ES-I3 (cell line): ENCODE results near the gene TSSK6.
A peak's percentile ranks its signal among the peaks of the same experiment; 100 is the strongest.

ENCODE experiments used
- H3K36me3 ChIP-seq: 2 replicates; pipeline ENCODE4 v1.6.1; 2013; ENCODE audit warnings: mild to moderate bottlenecking, low read length, control low read depth, moderate library complexity; ENCODE audit not compliant: insufficient read depth
- H3K4me1 ChIP-seq: 2 replicates; pipeline ENCODE4 v1.6.1; 2013; ENCODE audit warnings: mild to moderate bottlenecking, control low read depth, low read length; ENCODE audit not compliant: insufficient read depth
- H3K9ac ChIP-seq: 2 replicates; pipeline ENCODE4 v1.6.1; 2013; ENCODE audit warnings: low read depth, mild to moderate bottlenecking, low read length, moderate library complexity
- H3K9me3 ChIP-seq: 2 replicates; pipeline ENCODE4 v1.6.1; 2013; ENCODE audit warnings: mild to moderate bottlenecking, low read length, moderate library complexity; ENCODE audit not compliant: control insufficient read depth, insufficient read depth

TSSK6 gene

DNA sequence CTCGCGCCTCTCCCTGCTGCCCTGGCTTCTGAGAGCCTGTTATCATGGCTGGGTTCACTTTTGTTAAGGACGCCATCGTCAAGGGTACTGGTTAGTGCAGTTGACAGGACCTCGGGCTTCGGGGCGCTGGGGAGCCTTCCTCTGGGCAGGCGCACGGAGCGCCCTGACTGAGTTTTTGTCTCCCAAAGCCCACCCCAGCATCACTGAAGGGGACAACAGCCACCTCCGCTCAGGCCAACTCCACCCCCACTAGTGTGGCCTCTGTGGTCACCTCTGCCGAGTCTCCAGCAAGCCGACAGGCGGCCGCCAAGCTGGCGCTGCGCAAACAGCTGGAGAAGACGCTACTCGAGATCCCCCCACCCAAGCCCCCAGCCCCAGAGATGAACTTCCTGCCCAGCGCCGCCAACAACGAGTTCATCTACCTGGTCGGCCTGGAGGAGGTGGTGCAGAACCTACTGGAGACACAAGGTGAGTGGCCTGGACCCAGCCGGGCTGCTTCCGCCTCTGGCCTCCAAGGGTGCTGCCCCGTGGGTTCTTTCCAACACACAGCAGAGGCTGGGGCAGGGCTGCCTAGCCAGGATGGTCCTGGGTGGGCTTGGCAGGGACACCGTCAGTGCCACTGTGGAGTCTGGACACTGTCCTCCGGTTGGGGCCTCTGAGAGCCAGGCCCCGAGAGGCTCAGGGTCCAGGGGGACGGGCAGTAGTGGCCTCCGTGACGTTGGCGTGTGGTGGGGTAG lies 16.9 kb downstream of the TSSK6 start:
- no peaks in the 10 kb centered on the region for H3K9me3 ChIP-seq
- H3K9ac ChIP-seq = no peak overlapping the region
- peaks cover 7% of the 10 kb centered on the region for H3K36me3 ChIP-seq
- H3K4me1 ChIP-seq = no peaks in the 10 kb centered on the region

DNA sequence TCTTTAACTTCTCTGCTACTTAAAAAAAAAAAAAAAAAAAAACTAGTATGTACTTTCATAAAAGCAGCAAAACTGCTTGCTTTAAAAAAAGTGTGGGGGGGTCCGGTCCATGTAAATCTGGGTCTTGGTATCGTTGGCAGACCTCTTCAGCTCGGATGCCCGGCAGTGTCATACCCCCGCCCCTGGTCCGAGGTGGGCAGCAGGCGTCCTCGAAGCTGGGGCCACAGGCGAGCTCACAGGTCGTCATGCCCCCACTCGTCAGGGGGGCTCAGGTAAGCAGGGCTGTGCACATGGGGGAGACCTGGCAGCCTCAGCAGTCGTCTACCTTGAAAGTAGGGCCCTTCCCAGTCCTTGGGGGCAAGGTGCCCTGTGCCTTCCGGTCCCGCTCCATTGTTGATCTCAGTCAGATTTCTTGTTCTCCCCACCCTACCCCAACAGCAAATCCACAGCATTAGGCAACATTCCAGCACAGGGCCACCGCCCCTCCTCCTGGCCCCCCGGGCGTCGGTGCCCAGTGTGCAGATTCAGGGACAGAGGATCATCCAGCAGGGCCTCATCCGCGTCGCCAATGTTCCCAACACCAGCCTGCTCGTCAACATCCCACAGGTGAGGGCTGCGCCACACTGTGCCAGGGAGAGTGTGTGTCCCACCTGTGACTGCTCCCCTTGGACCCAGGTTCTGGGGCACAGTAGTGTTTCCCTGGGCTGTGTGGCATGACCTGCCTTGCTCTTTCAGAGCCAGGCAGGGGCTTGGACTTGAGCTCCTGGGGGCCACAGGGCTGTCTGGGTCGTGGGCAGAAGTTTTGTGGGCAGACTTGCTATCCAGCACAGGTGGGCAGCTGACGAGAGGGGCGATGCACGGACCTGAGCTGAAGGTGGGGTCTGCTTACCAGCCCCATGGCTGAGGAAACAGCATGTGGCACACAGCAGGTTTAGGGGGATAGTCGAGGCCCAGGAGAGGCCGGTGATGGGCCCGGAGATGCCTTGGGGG lies 19.4 kb downstream of the TSSK6 start:
- H3K36me3 ChIP-seq = peaks cover 2% of the 10 kb centered on the region
- no peaks in the 10 kb centered on the region for H3K4me1 ChIP-seq
- H3K9me3 ChIP-seq = no peaks in the 10 kb centered on the region
- no peak overlapping the region for H3K9ac ChIP-seq

DNA sequence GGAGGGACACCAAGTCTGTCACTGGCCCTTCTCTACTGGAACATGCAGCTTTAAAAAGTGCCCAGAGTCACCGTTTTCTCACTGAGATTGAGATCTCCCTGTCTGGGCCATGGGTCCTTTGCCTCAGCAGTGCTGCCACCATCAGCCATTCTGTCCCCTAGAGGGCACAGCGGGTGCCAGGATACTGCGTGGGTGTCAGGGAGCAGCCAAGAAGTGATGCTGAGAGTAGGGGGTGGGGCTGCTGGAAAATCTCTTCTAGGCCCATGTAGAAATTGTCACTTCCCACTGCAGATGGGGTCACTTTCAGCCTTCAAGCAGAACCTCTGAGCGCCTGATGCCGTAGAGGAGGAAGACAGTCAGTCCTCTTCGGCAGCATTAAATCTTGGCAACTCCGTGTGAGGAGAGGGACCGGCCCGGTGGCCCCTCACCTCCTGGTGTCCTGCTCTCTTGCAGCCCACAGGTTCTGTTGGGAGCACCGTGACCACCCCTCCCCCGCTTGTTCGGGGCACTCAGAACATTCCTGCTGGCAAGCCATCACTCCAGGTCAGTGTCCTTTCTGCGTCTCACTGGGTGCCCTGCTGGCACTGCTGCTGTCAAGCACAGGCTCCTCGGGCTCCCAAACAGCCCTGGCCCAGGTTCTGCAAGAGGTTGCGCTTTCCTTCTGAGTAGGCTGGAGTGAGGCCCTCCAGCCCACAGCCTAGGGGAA lies 21.4 kb downstream of the TSSK6 start:
- H3K9ac ChIP-seq = no peak overlapping the region
- H3K9me3 ChIP-seq = no peaks in the 10 kb centered on the region
- peaks cover 11% of the 10 kb centered on the region for H3K4me1 ChIP-seq
- peaks cover 2% of the 10 kb centered on the region for H3K36me3 ChIP-seq

DNA sequence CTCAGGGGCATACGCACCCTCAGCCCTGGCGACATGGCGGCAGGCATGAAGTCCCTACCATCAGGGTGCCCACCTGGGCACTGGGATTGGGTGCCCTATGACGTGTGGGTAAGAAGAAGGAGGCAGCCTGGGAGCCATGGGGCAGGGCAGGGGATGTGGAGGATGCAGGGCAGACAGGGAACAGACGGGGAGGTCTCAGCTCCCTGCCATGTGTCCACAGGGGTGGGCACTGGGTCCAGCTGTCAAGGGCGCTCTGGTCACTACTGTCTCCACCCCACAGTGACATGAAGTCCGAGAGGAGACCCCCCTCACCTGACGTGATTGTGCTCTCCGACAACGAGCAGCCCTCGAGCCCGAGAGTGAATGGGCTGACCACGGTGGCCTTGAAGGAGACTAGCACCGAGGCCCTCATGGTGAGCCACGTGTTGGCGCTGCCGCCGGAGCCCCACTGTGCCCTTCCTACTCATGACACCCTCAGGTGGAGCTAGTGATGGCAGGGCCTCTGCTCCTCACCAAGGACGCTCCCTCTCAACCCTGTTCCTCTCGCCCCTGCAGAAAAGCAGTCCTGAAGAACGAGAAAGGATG lies 23.2 kb downstream of the TSSK6 start:
- Histone ChIP-seq H3K9me3 (no peaks in the 10 kb centered on the region), H3K9ac (no peak overlapping the region), H3K36me3 (peaks cover 2% of the 10 kb centered on the region), H3K4me1 (peaks cover 25% of the 10 kb centered on the region)

DNA sequence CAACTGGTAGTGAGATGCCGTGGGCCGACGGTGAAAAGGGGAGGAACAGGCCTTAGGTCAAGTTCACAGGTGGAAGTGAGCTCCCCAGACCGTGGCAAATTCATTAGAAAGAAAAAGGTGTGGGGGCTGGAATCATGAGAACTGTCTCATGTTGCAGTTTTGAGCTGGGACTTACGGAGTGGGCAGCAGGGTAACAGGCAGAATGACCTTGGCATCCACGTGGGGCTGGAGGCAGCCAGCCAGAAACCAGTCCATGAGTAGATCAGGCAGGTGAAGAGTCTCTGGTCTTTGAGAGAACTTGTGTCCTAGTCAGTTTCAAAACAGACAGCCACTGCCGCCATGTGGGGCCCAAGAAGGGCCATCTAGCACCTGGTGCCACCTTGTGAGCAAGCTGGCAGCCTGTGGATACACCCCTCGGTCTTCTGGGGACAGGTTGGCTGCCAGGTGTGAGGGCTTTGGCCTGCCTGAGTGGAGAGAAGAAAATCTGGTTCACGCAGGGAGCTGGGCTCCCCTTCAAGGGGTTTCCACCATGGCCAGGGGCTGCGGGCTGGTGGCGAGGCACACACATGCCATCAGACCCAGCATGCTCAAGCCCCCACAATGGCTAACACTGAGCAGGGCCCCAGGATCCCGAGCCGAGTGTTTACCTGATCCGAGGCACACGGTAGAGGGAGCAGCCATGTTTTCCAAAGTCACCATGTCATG lies 23.9 kb downstream of the TSSK6 start:
- H3K4me1 ChIP-seq = peaks cover 25% of the 10 kb centered on the region
- peaks cover 2% of the 10 kb centered on the region; the same call in 1 of the 2 replicates for H3K36me3 ChIP-seq
- H3K9ac ChIP-seq = no peak overlapping the region
- no peaks in the 10 kb centered on the region for H3K9me3 ChIP-seq

DNA sequence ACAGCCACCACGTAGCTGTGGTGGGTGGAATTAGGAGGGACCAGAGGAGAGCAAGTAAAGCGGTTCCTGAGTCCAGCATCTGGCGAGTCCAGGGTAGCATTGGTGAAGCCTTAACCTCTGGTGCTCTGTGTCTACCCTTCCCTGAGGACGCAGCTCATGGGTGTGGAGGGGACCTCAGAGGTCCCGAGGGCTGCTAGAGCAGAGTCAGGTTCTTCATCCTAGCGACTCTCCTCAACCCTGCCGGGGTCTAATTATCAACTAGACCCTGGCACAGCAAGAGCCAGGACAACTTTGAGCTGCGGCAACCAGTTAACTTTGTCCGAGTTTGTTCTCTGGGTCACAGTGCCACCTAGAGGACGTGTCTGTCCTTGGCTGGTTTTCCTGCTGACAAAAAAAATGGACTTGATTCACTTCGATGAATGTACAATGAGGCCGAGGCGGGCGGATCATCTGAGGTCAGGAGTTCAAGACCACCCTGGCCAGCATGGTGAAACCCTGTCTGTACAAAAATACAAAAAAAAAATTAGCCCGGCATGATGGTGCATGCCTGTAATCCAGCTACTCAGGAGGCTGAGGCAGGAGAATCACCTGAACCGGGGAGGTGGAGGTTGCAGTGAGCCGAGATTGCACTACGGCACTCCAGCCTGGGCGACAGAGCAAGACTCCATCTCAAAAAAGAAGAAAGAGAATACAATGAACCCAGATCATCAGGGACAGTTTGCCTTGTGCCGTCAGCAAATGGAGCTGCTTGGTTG lies 25.0 kb downstream of the TSSK6 start:
- H3K4me1 ChIP-seq = peaks cover 32% of the 10 kb centered on the region
- H3K9me3 ChIP-seq = no peaks in the 10 kb centered on the region
- H3K9ac ChIP-seq = no peak overlapping the region
- peaks cover 2% of the 10 kb centered on the region; the same call in 1 of the 2 replicates for H3K36me3 ChIP-seq

DNA sequence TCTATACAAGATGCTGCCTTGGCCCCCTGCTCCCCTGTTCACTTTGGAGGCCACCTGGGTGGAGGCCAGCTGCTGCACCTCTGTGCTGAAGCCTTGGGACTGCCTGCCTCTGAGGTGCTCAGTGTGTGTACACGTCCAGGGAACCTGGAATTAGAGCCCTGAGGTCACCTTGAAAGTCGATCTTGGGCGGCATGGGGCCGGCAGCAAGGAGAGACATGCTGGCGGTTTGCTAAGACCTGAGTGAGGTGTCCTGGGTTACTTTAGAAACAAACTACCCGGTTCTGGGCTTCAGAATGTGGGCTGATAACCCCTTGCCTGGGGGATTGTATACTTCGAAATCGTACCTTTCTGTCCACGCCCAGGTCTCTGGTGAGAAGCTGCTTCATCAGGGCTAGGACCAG lies 25.5 kb downstream of the TSSK6 start:
- no peaks in the 10 kb centered on the region for H3K9me3 ChIP-seq
- H3K9ac ChIP-seq = no peak overlapping the region
- H3K4me1 ChIP-seq = peaks cover 37% of the 10 kb centered on the region
- H3K36me3 ChIP-seq = peaks cover 2% of the 10 kb centered on the region; the same call in 1 of the 2 replicates

DNA sequence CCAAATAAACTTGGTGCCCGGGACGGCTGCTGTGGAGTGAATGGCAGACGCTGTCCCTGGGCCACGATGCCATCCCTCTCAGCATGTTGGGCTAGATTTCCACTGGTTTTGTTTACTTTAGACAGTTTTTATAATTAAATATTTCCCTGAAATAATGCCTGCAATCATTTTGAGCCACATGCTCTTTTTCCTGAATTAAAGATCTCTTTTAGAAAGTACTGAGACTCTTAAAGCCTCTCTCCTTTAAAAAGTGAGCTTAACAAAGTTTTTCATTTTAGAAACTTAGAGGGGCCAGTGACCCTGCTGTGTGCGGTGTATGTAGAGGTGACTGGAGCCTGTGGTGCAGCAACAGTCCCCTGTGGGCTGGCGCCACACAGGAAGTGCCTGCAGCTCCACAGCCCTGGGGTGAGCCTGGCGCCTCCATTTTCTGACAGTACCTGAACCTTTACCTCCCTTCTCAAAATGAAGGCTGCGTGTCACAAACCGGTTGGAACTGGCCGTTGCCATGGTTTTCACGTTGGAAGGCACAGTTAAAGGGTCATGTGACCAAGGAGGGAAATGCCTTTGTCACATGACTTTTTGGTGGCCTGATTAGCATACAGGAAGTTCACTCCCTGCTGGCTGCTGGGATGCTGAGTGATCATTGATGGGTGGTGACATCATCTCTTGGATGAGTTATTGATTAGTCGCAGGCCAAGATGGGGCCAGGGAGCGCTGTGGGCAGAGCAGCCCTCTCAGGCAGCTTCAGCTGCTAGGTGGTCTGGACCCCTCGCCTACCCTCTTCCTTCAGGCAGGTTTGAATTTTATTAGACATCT lies 26.3 kb downstream of the TSSK6 start:
- H3K4me1 ChIP-seq = peaks cover 39% of the 10 kb centered on the region
- H3K36me3 ChIP-seq = peaks cover 2% of the 10 kb centered on the region; the same call in 1 of the 2 replicates
- no peaks in the 10 kb centered on the region for H3K9me3 ChIP-seq
- H3K9ac ChIP-seq = peak overlapping the region; percentile 21; the same call in 1 of the 2 replicates

DNA sequence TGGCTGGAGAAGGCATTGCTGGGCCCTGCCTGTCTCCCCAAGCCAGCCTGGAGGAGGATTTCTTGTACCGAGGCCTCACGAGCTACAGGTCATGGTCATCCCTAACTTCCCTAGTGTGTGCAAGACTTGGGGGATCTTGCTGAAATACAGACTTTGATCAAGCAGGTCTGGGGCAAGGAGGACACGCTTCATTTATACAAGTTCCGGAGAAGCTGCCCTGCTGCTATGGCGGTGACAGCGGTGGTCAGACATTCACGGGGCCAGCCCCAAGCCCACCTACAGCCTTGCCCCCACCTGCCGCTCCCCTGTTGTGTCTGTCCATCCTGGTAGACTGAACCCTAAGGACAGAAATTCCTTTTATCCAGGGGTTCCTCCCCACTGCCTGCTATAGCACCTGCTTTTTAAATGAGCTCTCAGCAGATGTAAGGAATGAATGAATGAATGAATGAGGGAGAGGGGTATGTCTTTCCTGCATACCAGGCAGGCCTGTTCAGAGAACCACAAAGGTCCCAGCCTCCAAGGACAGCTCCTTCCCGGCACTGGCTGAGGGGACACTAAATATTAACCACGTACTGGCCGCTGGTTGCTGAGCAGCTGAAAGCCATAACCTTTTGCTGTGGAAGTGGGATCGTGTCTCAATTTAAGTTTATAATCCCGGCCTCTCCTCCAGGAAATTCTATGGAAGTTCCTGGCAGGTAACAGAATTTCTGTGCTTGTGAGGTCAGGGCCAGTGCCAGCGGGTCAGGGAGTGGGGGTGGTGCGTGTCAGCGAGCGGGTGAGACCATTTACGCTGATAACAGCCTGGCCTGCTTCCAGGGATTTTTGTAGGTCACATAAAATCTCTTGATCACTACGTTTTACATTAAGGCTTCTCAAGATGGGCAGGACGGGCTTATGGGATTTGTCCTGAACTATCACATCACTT lies 27.1 kb downstream of the TSSK6 start:
- no peaks in the 10 kb centered on the region for H3K9me3 ChIP-seq
- H3K36me3 ChIP-seq = peaks cover 2% of the 10 kb centered on the region; the same call in 1 of the 2 replicates
- peaks cover 39% of the 10 kb centered on the region for H3K4me1 ChIP-seq
- H3K9ac ChIP-seq = peak overlapping the region; percentile 21; the same call in 1 of the 2 replicates

DNA sequence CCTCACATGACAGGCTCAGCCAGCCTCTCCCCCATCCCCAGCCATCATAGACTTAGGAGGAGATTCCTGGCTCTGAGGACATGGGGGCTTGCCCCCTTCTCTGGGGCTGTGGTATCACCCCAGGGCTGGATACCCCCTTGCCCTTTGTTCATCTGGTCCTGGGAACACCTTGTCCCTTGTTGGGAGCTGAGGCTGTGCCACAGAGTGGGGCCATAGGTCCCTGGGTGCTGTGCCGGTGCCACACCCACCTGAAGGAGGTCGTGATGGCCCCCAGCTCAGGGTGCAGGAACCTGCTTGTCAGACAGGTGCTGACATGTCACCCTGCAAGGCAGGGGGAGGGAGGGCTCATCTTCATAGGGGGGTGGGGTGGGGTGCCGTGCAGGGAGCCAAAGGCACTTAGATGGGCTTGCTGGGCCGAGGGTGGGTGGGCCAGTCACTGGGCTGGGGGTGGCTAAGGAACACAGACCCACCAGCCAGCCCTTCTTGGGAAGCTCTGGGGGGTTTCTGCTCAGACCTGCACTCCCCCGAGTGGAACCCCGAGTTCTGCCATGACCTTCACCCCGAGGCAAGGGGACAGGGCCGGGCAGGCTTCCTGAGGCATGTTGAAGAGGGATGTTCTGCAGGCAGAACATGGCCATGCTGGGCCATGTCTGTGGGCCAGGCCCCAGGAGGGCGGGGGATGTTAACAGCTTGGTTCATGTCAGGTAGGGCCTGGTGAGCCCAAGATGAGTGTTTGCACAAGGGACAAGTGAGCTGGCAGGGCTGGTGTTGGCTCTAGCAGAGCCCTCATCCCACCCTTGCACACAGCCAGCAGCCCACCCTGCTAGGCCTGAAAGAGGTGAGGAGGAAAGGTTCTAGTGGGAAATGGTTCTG lies 28.0 kb downstream of the TSSK6 start:
- Histone ChIP-seq H3K36me3 (peaks cover 2% of the 10 kb centered on the region; the same call in 1 of the 2 replicates), H3K4me1 (peaks cover 39% of the 10 kb centered on the region), H3K9ac (no peak overlapping the region), H3K9me3 (no peaks in the 10 kb centered on the region)
